ENCODE measurements around the gene ARPC1B. TPM values are rescaled to one million over a fixed set of nuclear protein-coding genes. Genes with fewer than 3 reads are reported as not detected.
"Not testable (repeated sequence)": the region's sequence is repeated elsewhere in the genome, so short reads cannot be mapped to it uniquely, and the experiment has no call there.

Gene ARPC1B
- total RNA-seq, 4 donors from 2014 or later = 74.5 to 275 (median 196) TPM

DNA sequence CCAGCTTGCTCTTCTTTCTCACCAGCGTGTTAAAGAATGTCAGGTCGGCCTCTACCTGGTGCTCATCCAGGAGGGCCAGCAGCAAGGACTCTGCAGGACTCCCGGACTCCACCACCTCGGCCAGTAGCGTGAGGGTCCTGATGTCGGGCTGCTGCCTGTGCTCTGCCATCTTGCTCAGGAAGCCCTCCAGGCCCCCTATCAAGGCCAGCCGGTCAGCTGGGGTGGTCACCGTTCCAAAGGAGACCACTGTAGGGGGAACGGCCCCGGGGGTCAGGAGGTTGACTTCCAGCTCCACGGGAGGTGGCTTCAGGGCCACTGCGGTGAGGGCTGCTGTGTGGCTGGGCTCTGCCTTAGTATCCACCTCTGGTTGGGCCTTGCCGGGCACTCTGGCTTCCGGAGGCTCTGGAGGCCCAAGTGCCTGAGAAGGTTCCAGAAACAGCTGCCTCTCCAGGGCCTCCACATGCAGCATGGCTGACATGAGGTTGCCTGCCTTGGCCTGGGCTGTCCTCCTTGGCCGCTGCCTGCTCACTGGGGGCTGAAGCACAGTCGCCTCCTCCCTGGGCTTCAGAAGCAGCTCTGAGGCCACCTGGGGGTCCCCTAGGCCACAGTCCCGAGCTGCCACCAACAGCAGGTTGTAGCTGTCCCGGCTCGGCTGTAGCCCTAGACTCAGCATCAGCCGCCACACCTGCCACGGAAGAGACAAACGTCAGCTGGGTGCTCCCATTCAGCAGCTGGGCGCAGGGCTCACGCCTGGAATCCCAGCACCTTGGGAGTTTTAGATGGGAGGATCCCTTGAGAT lies 50.6 kb downstream of the ARPC1B start:
- DNase-seq = no peak
- intact Hi-C loops (cut with DNase I; ENCODE audit: low total_unique reads) = no loop called here
- H3K27ac ChIP-seq = no peak overlapping the region
- H3K36me3 ChIP-seq = no peaks in the 10 kb centered on the region
- no peak overlapping the region for H3K4me3 ChIP-seq
- H3K9me3 ChIP-seq = no peaks in the 10 kb centered on the region
- no peaks in the 10 kb centered on the region for H3K4me1 ChIP-seq
- H3K27me3 ChIP-seq = no peaks in the 10 kb centered on the region
- TF ChIP-seq POLR2A (IDR thresholded peaks at IDR 0.05) = no peak
- TF ChIP-seq, protein P1, sequence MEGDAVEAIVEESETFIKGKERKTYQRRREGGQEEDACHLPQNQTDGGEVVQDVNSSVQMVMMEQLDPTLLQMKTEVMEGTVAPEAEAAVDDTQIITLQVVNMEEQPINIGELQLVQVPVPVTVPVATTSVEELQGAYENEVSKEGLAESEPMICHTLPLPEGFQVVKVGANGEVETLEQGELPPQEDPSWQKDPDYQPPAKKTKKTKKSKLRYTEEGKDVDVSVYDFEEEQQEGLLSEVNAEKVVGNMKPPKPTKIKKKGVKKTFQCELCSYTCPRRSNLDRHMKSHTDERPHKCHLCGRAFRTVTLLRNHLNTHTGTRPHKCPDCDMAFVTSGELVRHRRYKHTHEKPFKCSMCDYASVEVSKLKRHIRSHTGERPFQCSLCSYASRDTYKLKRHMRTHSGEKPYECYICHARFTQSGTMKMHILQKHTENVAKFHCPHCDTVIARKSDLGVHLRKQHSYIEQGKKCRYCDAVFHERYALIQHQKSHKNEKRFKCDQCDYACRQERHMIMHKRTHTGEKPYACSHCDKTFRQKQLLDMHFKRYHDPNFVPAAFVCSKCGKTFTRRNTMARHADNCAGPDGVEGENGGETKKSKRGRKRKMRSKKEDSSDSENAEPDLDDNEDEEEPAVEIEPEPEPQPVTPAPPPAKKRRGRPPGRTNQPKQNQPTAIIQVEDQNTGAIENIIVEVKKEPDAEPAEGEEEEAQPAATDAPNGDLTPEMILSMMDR (IDR thresholded peaks at IDR 0.05) = no peak

DNA sequence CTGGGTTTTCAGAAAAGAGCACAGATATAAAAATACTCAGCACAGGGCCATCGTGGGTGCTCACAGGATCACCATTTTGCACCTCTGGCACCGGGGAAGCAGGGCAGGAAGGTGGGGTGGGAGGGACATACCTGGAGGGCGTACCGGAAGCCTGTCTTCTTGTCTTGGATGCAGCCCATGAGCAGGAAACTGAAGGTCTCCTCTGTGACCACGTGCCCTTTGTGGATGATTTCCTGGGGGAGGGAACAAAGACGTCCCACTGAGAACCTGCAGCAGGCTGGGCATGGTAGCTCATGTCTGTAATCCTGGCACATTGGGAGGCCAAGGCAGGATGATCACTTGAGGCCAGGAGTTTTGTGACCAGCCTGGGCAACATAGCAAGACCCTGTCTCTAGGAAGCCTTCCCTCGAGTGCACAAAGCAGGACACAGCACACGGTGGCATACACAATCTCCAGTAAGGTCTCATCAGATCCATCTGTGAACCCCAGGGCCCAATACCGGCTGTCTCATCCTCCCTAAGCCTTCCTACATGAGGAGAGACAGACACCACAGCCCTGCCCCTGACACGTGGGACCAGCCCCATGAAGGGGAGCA lies 54.5 kb downstream of the ARPC1B start:
- H3K4me1 ChIP-seq = no peaks in the 10 kb centered on the region
- DNase-seq = no peak
- H3K36me3 ChIP-seq = no peaks in the 10 kb centered on the region
- no peak overlapping the region for H3K4me3 ChIP-seq
- H3K27me3 ChIP-seq = no peaks in the 10 kb centered on the region
- intact Hi-C loops (cut with DNase I; ENCODE audit: low total_unique reads) = no loop called here
- H3K27ac ChIP-seq = no peak overlapping the region
- TF ChIP-seq POLR2A (IDR thresholded peaks at IDR 0.05) = no peak
- TF ChIP-seq, protein P1 (IDR thresholded peaks at IDR 0.05) = no peak
- H3K9me3 ChIP-seq = no peaks in the 10 kb centered on the region

- Histone ChIP-seq H3K27ac (no peak overlapping the region), H3K9me3 (no peaks in the 10 kb centered on the region), H3K36me3 (no peaks in the 10 kb centered on the region), H3K4me1 (no peaks in the 10 kb centered on the region), H3K27me3 (no peaks in the 10 kb centered on the region), H3K4me3 (no peak overlapping the region)
- DNase-seq = no peak
- TF ChIP-seq, protein P1 (IDR thresholded peaks at IDR 0.05) = no peak
- TF ChIP-seq POLR2A (IDR thresholded peaks at IDR 0.05) = no peak
- intact Hi-C loops (cut with DNase I; ENCODE audit: low total_unique reads) = no loop called here
Observed at GRCh38 chr7:99429756-99430155, 55.2 kb downstream of the ARPC1B start.

DNA sequence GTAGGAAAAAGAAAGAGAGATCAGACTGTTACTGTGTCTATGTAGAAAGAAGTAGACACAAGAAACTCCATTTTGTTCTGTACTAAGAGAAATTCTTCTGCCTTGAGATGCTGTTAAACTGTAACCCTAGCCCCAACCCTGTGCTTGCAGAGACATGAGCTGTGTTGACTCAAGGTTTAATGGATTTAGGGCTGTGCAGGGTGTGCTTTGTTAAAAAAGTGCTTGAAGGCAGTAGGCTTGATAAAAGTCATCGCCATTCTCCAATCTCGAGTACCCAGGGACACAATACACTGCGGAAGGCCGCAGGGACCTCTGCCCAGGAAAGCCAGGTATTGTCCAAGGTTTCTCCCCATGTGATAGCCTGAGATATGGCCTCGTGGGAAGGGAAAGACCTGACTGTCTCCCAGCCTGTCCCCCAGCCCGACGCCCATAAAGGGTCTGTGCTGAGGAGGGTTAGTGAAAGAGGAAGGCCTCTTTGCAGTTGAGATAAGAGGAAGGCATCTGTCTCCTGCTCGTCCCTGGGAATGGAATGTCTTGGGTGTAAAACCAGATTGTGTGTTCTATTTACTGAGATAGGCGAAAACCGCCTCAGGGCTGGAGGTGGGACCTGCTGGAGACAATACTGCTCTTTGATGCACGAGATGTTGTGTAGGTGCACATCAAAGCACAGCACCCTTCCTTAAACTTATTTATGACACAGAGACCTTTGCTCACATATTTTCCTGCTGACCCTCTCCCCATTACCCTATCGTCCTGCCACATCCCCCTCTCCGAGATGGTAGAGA lies 57.4 kb downstream of the ARPC1B start:
- H3K27me3 ChIP-seq; intact Hi-C loops (cut with DNase I; ENCODE audit: low total_unique reads); H3K4me3 ChIP-seq; H3K27ac ChIP-seq; DNase-seq; H3K4me1 ChIP-seq; H3K9me3 ChIP-seq; H3K36me3 ChIP-seq: not testable (repeated sequence)

DNA sequence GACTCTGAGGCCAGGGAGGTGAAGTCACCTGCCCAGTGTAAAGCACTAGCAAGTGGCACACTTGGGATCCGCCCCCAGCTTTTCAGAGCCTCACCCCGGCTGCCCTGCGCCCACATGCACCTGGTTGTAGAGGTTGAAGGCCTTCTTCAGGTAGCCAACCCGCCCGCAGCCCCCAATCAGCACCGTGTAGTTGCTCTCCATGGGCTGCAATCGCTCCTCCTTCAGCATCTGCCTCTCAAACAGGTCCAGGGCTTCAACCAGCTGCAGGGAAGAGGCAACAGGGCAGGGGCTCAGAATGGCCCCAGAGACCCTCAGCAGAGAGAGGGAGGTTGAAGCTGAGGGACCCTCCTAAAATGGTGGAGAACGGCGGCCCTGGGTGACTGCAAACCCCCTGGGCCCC lies 58.6 kb downstream of the ARPC1B start:
- Histone ChIP-seq H3K36me3 (no peaks in the 10 kb centered on the region), H3K27me3 (no peaks in the 10 kb centered on the region), H3K4me1 (no peaks in the 10 kb centered on the region), H3K27ac (no peak overlapping the region), H3K9me3 (no peaks in the 10 kb centered on the region), H3K4me3 (no peak overlapping the region)
- intact Hi-C loops (cut with DNase I; ENCODE audit: low total_unique reads) = no loop called here
- DNase-seq = no peak
- TF ChIP-seq, protein P1 (IDR thresholded peaks at IDR 0.05) = no peak
- TF ChIP-seq POLR2A (IDR thresholded peaks at IDR 0.05) = no peak

Measured in uterus (tissue), 4 donors.